ENCODE data around the gene ZSCAN26.
"Not testable (repeated sequence)": the region's sequence is repeated elsewhere in the genome, so short reads cannot be mapped to it uniquely, and the experiment has no call there.

Gene ZSCAN26

DNA sequence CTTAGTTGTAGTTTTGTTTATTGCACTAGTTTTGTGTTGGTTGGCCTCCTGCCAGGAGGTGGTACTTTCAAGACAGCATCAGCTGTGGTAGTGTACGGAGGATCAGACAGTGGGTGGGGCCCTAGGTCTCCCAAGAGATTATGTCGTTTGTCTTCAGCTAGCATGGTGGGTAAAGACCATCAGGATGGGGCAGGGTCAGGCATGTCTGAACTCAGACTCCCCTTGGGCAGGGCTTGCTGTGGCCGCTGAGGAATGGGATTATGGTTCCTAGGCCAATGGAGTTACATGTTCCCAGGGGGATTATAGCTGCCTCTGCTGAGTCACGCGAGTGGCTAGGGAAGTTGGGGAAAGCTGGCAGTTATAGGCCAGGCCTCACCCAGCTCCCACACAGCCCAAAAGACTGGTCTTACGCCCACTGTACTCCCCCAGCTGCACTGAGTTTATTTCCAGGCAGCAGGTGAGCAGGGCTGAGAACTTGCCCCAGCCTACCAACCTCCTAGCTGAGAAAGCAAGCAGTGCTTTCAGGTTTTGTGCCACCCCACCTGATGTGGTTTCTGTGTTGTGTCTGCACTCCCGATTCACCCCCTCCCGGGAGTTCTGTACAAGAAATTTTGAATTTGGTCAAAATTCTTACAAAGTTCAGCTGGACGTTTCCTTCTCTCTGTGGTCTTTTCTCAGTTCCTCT lies 44.3 kb downstream of the ZSCAN26 start:
- H2AFZ ChIP-seq (ENCODE audit: low read depth, low read length): no peak overlapping the region
- no peak overlapping the region for H3K4me2 ChIP-seq (ENCODE audit: low read length)
- no peaks in the 10 kb centered on the region for H3K36me3 ChIP-seq (replicated peaks; ENCODE audit: low read depth, low read length)
- H3K4me1 ChIP-seq (ENCODE audit: low read length): no peaks in the 10 kb centered on the region
- H3K9ac ChIP-seq (ENCODE audit: low read length): no peak overlapping the region
- H4K20me1 ChIP-seq (ENCODE audit: insufficient read depth, low read length): no peaks in the 10 kb centered on the region
- H3K9me3 ChIP-seq (ENCODE audit: insufficient read depth, low read length): no peaks in the 10 kb centered on the region
- TF ChIP-seq, protein P1, sequence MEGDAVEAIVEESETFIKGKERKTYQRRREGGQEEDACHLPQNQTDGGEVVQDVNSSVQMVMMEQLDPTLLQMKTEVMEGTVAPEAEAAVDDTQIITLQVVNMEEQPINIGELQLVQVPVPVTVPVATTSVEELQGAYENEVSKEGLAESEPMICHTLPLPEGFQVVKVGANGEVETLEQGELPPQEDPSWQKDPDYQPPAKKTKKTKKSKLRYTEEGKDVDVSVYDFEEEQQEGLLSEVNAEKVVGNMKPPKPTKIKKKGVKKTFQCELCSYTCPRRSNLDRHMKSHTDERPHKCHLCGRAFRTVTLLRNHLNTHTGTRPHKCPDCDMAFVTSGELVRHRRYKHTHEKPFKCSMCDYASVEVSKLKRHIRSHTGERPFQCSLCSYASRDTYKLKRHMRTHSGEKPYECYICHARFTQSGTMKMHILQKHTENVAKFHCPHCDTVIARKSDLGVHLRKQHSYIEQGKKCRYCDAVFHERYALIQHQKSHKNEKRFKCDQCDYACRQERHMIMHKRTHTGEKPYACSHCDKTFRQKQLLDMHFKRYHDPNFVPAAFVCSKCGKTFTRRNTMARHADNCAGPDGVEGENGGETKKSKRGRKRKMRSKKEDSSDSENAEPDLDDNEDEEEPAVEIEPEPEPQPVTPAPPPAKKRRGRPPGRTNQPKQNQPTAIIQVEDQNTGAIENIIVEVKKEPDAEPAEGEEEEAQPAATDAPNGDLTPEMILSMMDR (IDR thresholded peaks at IDR 0.05; ENCODE audit: low read depth, low read length): no peak
- TF ChIP-seq EZH2phosphoT487 (IDR thresholded peaks at IDR 0.05; ENCODE audit: low read depth): no peak
- H3K79me2 ChIP-seq (ENCODE audit: low read length): no peaks in the 10 kb centered on the region
- no peak overlapping the region for H3K4me3 ChIP-seq (ENCODE audit: low read length)
- no peak overlapping the region for H3K27ac ChIP-seq (ENCODE audit: low read length)
- H3K27me3 ChIP-seq (ENCODE audit: low read depth, low read length): no peaks in the 10 kb centered on the region

DNA sequence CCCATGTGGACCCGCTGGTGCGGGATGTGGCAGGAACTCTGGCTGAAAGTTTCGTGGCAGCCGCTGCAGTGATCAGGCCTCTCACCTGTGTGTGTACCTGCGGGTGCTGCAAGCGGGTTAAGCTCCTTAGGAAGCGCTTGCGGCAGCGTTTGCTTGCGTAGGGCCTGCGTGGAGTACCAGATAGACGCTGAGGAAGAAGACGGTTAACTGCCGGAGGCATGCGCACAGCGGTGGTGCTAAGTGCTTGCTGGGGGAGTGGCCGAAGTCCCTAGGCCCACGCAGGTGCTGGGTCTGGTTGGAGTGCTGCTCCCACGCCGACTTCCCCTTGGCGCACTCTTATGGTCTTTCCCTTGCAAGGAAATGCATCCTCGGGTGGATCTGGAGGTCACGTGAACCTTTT lies 46.0 kb downstream of the ZSCAN26 start:
- H3K36me3 ChIP-seq (replicated peaks; ENCODE audit: low read depth, low read length): no peaks in the 10 kb centered on the region
- H3K9me3 ChIP-seq (ENCODE audit: insufficient read depth, low read length): no peaks in the 10 kb centered on the region
- H3K79me2 ChIP-seq (ENCODE audit: low read length): no peaks in the 10 kb centered on the region
- H3K4me1 ChIP-seq (ENCODE audit: low read length): no peaks in the 10 kb centered on the region
- no peaks in the 10 kb centered on the region for H4K20me1 ChIP-seq (ENCODE audit: insufficient read depth, low read length)
- TF ChIP-seq, protein P1 (IDR thresholded peaks at IDR 0.05; ENCODE audit: low read depth, low read length): no peak
- TF ChIP-seq EZH2phosphoT487 (IDR thresholded peaks at IDR 0.05; ENCODE audit: low read depth): no peak
- H3K27ac ChIP-seq (ENCODE audit: low read length): no peak overlapping the region
- no peak overlapping the region for H3K4me2 ChIP-seq (ENCODE audit: low read length)
- H3K27me3 ChIP-seq (ENCODE audit: low read depth, low read length): no peaks in the 10 kb centered on the region
- H3K9ac ChIP-seq (ENCODE audit: low read length): no peak overlapping the region
- no peak overlapping the region for H2AFZ ChIP-seq (ENCODE audit: low read depth, low read length)
- H3K4me3 ChIP-seq (ENCODE audit: low read length): no peak overlapping the region

DNA sequence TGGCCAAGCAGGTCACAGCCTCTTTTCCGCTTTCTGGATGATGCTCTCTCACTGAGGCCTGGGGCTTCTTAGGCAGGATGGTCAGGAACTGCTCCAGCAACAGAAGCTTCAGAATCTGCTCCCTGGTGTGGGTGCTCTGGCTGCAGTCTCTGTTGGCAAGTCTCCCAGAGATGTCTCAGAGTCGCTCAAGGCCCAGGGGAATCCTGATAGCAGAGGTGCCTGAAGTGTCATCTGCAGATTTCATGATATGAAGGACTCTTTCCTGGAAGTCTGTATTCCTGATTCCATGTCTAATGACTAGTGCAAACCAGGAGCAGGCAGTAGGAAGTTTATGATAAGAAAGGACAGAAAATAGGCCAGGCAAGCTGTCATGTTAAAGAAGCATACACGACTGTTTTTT lies 48.7 kb downstream of the ZSCAN26 start:
- H3K27ac ChIP-seq (ENCODE audit: low read length): no peak overlapping the region

DNA sequence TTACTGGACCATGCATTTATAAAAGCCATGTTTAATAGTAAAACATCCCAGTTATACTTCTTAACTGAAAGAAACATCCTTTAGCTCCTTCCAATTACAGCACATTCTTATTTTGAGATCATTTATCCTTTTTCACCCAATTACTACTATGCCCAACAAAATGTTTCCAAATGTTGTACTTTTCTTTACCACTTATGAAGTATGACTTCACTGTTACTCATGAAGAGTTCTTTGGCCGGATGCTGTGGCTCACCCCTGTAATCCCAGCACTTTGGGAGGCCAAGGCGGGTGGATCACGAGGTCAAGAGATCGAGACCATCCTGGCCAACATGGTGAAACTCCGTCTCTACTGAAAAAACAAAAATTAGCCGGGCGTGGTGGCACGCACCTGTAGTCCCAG lies 50.9 kb downstream of the ZSCAN26 start:
- H4K20me1 ChIP-seq (ENCODE audit: insufficient read depth, low read length); H3K79me2 ChIP-seq (ENCODE audit: low read length); H2AFZ ChIP-seq (ENCODE audit: low read depth, low read length); H3K4me1 ChIP-seq (ENCODE audit: low read length); H3K27me3 ChIP-seq (ENCODE audit: low read depth, low read length); H3K4me2 ChIP-seq (ENCODE audit: low read length); H3K36me3 ChIP-seq (replicated peaks; ENCODE audit: low read depth, low read length); H3K9ac ChIP-seq (ENCODE audit: low read length); H3K4me3 ChIP-seq (ENCODE audit: low read length); H3K27ac ChIP-seq (ENCODE audit: low read length); H3K9me3 ChIP-seq (ENCODE audit: insufficient read depth, low read length): not testable (repeated sequence)

More for the DNA sequence above, 48.7 kb downstream of the ZSCAN26 start:
- H3K4me1 ChIP-seq (ENCODE audit: low read length): no peaks in the 10 kb centered on the region
- TF ChIP-seq EZH2phosphoT487 (IDR thresholded peaks at IDR 0.05; ENCODE audit: low read depth): no peak
- TF ChIP-seq, protein P1 (IDR thresholded peaks at IDR 0.05; ENCODE audit: low read depth, low read length): no peak
- H3K79me2 ChIP-seq (ENCODE audit: low read length): no peaks in the 10 kb centered on the region
- H4K20me1 ChIP-seq (ENCODE audit: insufficient read depth, low read length): no peaks in the 10 kb centered on the region
- H3K27me3 ChIP-seq (ENCODE audit: low read depth, low read length): no peaks in the 10 kb centered on the region
- no peak overlapping the region for H3K4me3 ChIP-seq (ENCODE audit: low read length)
- H3K4me2 ChIP-seq (ENCODE audit: low read length): no peak overlapping the region
- H2AFZ ChIP-seq (ENCODE audit: low read depth, low read length): no peak overlapping the region
- no peaks in the 10 kb centered on the region for H3K36me3 ChIP-seq (replicated peaks; ENCODE audit: low read depth, low read length)
- H3K9ac ChIP-seq (ENCODE audit: low read length): no peak overlapping the region
- H3K9me3 ChIP-seq (ENCODE audit: insufficient read depth, low read length): no peaks in the 10 kb centered on the region

Data from OCI-LY3 (cell line).